Kidney epithelial cell (primary cell): ENCODE measurements around the gene MTX2. TPM values are rescaled to one million over a fixed set of nuclear protein-coding genes. Genes with fewer than 3 reads are reported as not detected.

Experiments used
- DNase-seq: peaks from one replicate; pipeline ENCODE4 v3.0.0-alpha.2; 2010; ENCODE audit warnings: low read depth
- H3K27me3 ChIP-seq: 2 replicates; pipeline ENCODE4 v1.6.0; 2011; ENCODE audit warnings: low read length; ENCODE audit not compliant: control insufficient read depth, insufficient read depth
- H3K36me3 ChIP-seq: 2 replicates; pipeline ENCODE4 v1.5.1; 2011; ENCODE audit warnings: low read length; ENCODE audit not compliant: control insufficient read depth, insufficient read depth
- H3K4me3 ChIP-seq: 2 replicates; pipeline ENCODE4 v1.5.1; 2011; ENCODE audit warnings: low read depth, mild to moderate bottlenecking, control low read depth, low read length
- CTCF ChIP-seq: IDR thresholded peaks from 2 replicates; pipeline ENCODE4 v1.5.1; 2011; ENCODE audit warnings: mild to moderate bottlenecking, moderate library complexity, low read length, control low read depth, inconsistent platforms; ENCODE audit not compliant: insufficient read depth, poor library complexity, severe bottlenecking
- total RNA-seq: library from RNA; depleted of rRNA; stranded (reverse); fragments of >200 nt; gene quantifications from 2 replicates; pipeline ENCODE4 v1.2.3, GENCODE V29; 2015

MTX2 gene
- total RNA-seq, 1 donor from 2014 or later, result 62.8 TPM

- H3K36me3 ChIP-seq, result no peaks in the 10 kb centered on the region
- no peak for TF ChIP-seq CTCF
- DNase-seq, result no peak
- H3K27me3 ChIP-seq, result no peaks in the 10 kb centered on the region
- no peak overlapping the region for H3K4me3 ChIP-seq
Measured at GRCh38 chr2:176261136-176261535, 8.1 kb upstream of the MTX2 start.

GRCh38 chr2:176268976-176269318 lies 295 bp upstream of the MTX2 start:
- DNase-seq, result no peak
- Histone ChIP-seq H3K27me3 (no peaks in the 10 kb centered on the region), H3K4me3 (peak overlapping the region; percentile 93), H3K36me3 (no peaks in the 10 kb centered on the region)
- no peak for TF ChIP-seq CTCF

- DNase-seq, result no peak
- H3K36me3 ChIP-seq, result no peaks in the 10 kb centered on the region
- no peak for TF ChIP-seq CTCF
- H3K27me3 ChIP-seq, result no peaks in the 10 kb centered on the region
- peak overlapping the region; percentile 93 for H3K4me3 ChIP-seq
Measured at GRCh38 chr2:176270100-176270750, 983 bp downstream of the MTX2 start.

- no peak for TF ChIP-seq CTCF
- DNase-seq, result no peak
- H3K36me3 ChIP-seq, result no peaks in the 10 kb centered on the region
- H3K4me3 ChIP-seq, result no peak overlapping the region
- no peaks in the 10 kb centered on the region for H3K27me3 ChIP-seq
Measured at GRCh38 chr2:176272870-176273459, 3.7 kb downstream of the MTX2 start.

- no peaks in the 10 kb centered on the region for H3K27me3 ChIP-seq
- no peak overlapping the region for H3K4me3 ChIP-seq
- TF ChIP-seq CTCF, result no peak
- DNase-seq, result no peak
- H3K36me3 ChIP-seq, result no peaks in the 10 kb centered on the region
Measured at GRCh38 chr2:176278927-176279326, 9.7 kb downstream of the MTX2 start.

GRCh38 chr2:176280156-176280555 lies 10.9 kb downstream of the MTX2 start:
- no peak for DNase-seq
- no peaks in the 10 kb centered on the region for H3K36me3 ChIP-seq
- no peak for TF ChIP-seq CTCF
- no peaks in the 10 kb centered on the region for H3K27me3 ChIP-seq
- no peak overlapping the region for H3K4me3 ChIP-seq
